ENCODE results near the gene LRRC46.

Gene LRRC46

GRCh38 chr17:47866941-47867340, 35.5 kb downstream of the LRRC46 start:
- H2AFZ ChIP-seq (ENCODE audit: low read depth), result no peak overlapping the region
- no peak for TF ChIP-seq CTCF (conservative IDR thresholded peaks at IDR 0.05; ENCODE audit: low read depth, low read length)
- H3K27ac ChIP-seq, result no peak overlapping the region

GRCh38 chr17:47867813-47868533, 36.5 kb downstream of the LRRC46 start:
- Histone ChIP-seq H3K4me2 (no peak overlapping the region), H3K27ac (no peak overlapping the region), H3K79me2 (ENCODE audit: insufficient read depth, low read depth) (no peaks in the 10 kb centered on the region), H3K9ac (no peak overlapping the region), H3K36me3 (ENCODE audit: insufficient read depth) (no peaks in the 10 kb centered on the region), H3K27me3 (ENCODE audit: insufficient read depth, low read depth) (peaks cover 92% of the 10 kb centered on the region), H4K20me1 (ENCODE audit: insufficient read depth) (no peaks in the 10 kb centered on the region), H3K4me1 (ENCODE audit: low read depth, poor library complexity, severe bottlenecking) (no peaks in the 10 kb centered on the region), H3K4me3 (IDR thresholded peaks at IDR 0.05; ENCODE audit: insufficient read depth, low read depth, low read length) (no peak overlapping the region), H2AFZ (ENCODE audit: low read depth) (no peak overlapping the region)
- no peak for TF ChIP-seq CTCF (conservative IDR thresholded peaks at IDR 0.05; ENCODE audit: low read depth, low read length)

More at GRCh38 chr17:47866941-47867340, 35.5 kb downstream of the LRRC46 start:
- H3K4me3 ChIP-seq (IDR thresholded peaks at IDR 0.05; ENCODE audit: insufficient read depth, low read depth, low read length), result no peak overlapping the region
- H3K27me3 ChIP-seq (ENCODE audit: insufficient read depth, low read depth), result peaks cover 90% of the 10 kb centered on the region
- no peaks in the 10 kb centered on the region for H3K36me3 ChIP-seq (ENCODE audit: insufficient read depth)
- H3K9ac ChIP-seq, result no peak overlapping the region
- H3K4me2 ChIP-seq, result no peak overlapping the region
- no peaks in the 10 kb centered on the region for H3K79me2 ChIP-seq (ENCODE audit: insufficient read depth, low read depth)
- H4K20me1 ChIP-seq (ENCODE audit: insufficient read depth), result no peaks in the 10 kb centered on the region
- H3K4me1 ChIP-seq (ENCODE audit: low read depth, poor library complexity, severe bottlenecking), result no peaks in the 10 kb centered on the region

DNA sequence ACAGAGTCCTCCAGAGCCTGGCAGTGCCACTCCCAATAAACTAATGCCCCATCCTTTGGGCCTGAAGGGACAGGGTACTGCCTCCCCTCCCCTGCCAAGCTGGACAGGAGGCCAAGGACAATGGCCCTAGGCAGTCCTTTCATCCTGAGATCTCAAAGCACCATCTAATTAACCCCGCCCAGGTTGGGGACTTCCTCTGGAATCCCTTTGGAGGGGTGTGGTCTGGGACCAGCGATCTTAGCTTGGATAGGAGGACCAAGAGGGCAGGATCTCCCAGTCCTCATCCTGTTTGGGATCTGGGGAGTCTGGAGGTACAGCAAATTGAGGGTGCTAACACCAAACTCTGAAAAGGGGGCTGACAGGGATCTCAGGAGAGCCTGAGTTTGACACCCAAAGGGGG, 37.6 kb downstream of the LRRC46 start:
- no peak overlapping the region for H3K4me3 ChIP-seq (IDR thresholded peaks at IDR 0.05; ENCODE audit: insufficient read depth, low read depth, low read length)
- TF ChIP-seq CTCF (conservative IDR thresholded peaks at IDR 0.05; ENCODE audit: low read depth, low read length), result no peak
- H3K4me2 ChIP-seq, result no peak overlapping the region
- H3K36me3 ChIP-seq (ENCODE audit: insufficient read depth), result no peaks in the 10 kb centered on the region
- H3K9ac ChIP-seq, result no peak overlapping the region
- no peaks in the 10 kb centered on the region for H4K20me1 ChIP-seq (ENCODE audit: insufficient read depth)
- H3K27me3 ChIP-seq (ENCODE audit: insufficient read depth, low read depth), result peaks cover 98% of the 10 kb centered on the region
- no peak overlapping the region for H3K27ac ChIP-seq
- H3K79me2 ChIP-seq (ENCODE audit: insufficient read depth, low read depth), result no peaks in the 10 kb centered on the region
- H3K4me1 ChIP-seq (ENCODE audit: low read depth, poor library complexity, severe bottlenecking), result no peaks in the 10 kb centered on the region
- no peak overlapping the region for H2AFZ ChIP-seq (ENCODE audit: low read depth)

GRCh38 chr17:47870056-47870455, 38.6 kb downstream of the LRRC46 start:
- H3K79me2 ChIP-seq (ENCODE audit: insufficient read depth, low read depth), result no peaks in the 10 kb centered on the region
- no peak overlapping the region for H2AFZ ChIP-seq (ENCODE audit: low read depth)
- no peak overlapping the region for H3K4me2 ChIP-seq
- H3K27me3 ChIP-seq (ENCODE audit: insufficient read depth, low read depth), result peaks cover 98% of the 10 kb centered on the region
- no peak overlapping the region for H3K27ac ChIP-seq
- no peaks in the 10 kb centered on the region for H3K4me1 ChIP-seq (ENCODE audit: low read depth, poor library complexity, severe bottlenecking)
- TF ChIP-seq CTCF (conservative IDR thresholded peaks at IDR 0.05; ENCODE audit: low read depth, low read length), result no peak
- H3K4me3 ChIP-seq (IDR thresholded peaks at IDR 0.05; ENCODE audit: insufficient read depth, low read depth, low read length), result no peak overlapping the region
- H4K20me1 ChIP-seq (ENCODE audit: insufficient read depth), result no peaks in the 10 kb centered on the region
- no peak overlapping the region for H3K9ac ChIP-seq
- H3K36me3 ChIP-seq (ENCODE audit: insufficient read depth), result no peaks in the 10 kb centered on the region
